ENCODE measurements around the gene FOXJ2.
"Not testable (repeated sequence)": the region's sequence is repeated elsewhere in the genome, so short reads cannot be mapped to it uniquely, and the experiment has no call there.

GRCh38 chr12:8018213-8018612, 14.3 kb upstream of the FOXJ2 start:
- not testable (repeated sequence) for TF ChIP-seq CTCF (IDR thresholded peaks at IDR 0.05); EZH2 (IDR thresholded peaks at IDR 0.05; ENCODE audit: borderline replicate concordance, insufficient read depth, low read depth, low read length, poor library complexity, severe bottlenecking)

Measured in B cell (primary cell).